Panc1 (cell line): ENCODE data around the gene DDX10. TPM values are rescaled to one million over a fixed set of nuclear protein-coding genes. Genes with fewer than 3 reads are reported as not detected.

ENCODE experiments used
- total RNA-seq: library from RNA; stranded (reverse); gene quantifications from one replicate; pipeline ENCODE4 v1.2.1, GENCODE V29; 2021; ENCODE audit not compliant: unreplicated experiment

DDX10 gene
- total RNA-seq, 1 experiment from 2014 or later = 48.8 TPM

Other genes with a start within 250 kb of the DDX10 start
- gene C11orf65, start 197.5 kb upstream of the DDX10 start, total RNA-seq = 0.18 TPM
- 52.3 TPM for gene POGLUT3, start 166.7 kb upstream of the DDX10 start, total RNA-seq
- 0.85 TPM for gene EXPH5, start 71.3 kb upstream of the DDX10 start, total RNA-seq